Glomerular endothelial cell (primary cell): ENCODE data around the gene SLC15A2. TPM values are rescaled to one million over a fixed set of nuclear protein-coding genes. Genes with fewer than 3 reads are reported as not detected.
"Not testable (repeated sequence)": the region's sequence is repeated elsewhere in the genome, so short reads cannot be mapped to it uniquely, and the experiment has no call there.

Experiments
- DNase-seq: peaks from one replicate; pipeline ENCODE4 v3.0.0-alpha.2; 2011; ENCODE audit warnings: low read depth, low spot score; ENCODE audit errors: extremely low read depth
- total RNA-seq: library from RNA; depleted of rRNA; stranded (reverse); fragments of >200 nt; gene quantifications from 2 replicates; pipeline ENCODE4 v1.2.3, GENCODE V29; 2015

SLC15A2 gene
- total RNA-seq, 1 donor from 2014 or later, result 0.29 TPM

DNA sequence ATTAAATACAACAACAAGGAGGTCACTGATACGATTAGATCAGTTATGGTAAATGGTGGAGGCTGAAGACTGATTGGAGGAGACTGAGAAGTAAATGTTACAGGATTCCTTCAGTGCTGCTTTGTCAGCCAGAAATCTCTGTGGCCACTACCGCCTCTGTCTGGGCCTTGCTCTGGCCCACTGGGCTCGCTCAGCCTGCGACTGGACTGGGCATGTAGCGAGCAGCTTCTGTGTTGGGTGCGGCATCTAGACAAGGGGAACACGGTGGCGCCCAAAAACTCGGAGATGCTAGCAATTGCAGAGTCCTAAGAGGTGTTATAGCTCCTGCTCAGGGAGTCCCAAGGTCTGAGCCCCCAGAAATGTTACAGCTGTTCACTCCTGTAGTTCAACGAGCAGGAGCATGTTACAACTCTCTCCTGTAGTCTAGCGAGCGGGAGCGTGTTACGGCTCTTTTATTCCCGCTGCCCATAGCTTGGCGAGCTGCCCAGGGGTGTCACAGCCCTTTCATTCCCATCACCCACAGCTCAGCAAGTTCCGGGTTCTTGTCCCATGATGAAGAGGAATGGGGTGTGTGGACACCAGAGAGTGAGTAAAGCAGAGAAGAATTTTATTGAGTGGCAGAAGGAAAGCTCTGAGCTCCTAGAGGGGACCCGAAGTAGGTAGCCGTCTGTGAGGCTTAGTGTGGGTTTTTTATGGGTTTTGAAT is 24.7 kb downstream of the SLC15A2 start:
- no peak for DNase-seq

DNA sequence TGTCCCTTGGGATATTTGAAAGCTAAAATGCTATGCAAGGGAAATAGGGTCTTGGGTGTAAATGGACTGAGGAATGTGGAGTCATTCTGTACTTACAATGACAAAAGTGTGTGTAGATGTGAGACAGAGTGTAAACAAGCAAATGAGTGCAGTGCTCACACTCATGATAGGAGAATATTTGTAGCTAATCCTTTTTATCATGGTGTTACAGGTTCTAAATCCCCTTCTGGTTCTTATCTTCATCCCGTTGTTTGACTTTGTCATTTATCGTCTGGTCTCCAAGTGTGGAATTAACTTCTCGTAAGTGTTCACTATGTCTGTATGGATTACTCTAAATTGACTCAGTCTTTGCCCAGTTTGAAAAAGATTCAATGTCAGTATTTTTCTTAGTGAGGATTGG is 30.5 kb downstream of the SLC15A2 start:
- DNase-seq, result no peak

DNA sequence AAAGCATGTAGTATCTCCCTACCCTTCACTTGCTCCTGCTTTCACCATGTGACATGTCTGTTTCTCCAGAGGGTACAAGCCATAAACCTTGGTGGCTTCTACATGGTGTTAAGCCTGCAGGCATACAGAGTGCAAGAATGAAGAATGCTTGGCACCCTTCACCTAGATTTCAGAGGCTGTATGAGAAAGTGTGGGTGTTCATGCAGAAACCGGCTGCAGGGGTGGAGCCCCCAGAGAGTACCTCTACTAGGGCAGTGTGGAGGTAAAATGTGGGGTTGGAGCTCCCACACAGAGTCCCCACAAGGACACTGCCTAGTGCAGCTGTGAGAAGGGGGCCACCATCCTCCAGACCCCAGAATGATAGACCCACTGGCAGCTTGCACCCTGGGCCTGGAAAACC is 32.2 kb downstream of the SLC15A2 start:
- DNase-seq, result no peak

DNA sequence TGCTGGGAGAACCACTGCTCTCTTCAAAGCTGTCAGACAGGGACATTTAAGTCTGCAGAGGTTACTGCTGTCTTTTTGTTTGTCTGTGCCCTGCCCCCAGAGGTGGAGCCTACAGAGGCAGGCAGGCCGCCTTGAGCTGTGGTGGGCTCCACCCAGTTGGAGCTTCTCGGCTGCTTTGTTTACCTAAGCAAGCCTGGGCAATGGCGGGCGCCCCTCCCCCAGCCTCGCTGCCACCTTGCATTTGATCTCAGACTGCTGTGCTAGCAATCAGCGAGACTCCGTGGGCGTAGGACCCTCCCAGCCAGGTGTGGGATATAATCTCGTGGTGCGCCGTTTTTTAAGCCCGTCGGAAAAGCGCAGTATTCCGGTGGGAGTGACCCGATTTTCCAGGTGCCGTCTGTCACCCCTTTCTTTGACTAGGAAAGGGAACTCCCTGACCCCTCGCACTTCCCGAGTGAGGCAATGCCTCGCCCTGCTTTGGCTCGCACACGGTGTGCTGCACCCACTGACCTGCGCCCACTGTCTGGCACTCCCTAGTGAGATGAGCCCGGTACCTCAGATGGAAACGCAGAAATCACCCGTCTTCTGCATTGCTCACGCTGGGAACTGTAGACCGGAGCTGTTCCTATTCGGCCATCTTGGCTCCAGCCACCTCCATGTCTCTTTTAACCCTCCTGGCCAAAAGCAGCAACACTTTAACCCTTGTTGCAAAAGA is 44.1 kb downstream of the SLC15A2 start:
- DNase-seq, result not testable (repeated sequence)

- DNase-seq, result no peak
Measured at GRCh38 chr3:121941592-121941991, 47.4 kb downstream of the SLC15A2 start.

DNA sequence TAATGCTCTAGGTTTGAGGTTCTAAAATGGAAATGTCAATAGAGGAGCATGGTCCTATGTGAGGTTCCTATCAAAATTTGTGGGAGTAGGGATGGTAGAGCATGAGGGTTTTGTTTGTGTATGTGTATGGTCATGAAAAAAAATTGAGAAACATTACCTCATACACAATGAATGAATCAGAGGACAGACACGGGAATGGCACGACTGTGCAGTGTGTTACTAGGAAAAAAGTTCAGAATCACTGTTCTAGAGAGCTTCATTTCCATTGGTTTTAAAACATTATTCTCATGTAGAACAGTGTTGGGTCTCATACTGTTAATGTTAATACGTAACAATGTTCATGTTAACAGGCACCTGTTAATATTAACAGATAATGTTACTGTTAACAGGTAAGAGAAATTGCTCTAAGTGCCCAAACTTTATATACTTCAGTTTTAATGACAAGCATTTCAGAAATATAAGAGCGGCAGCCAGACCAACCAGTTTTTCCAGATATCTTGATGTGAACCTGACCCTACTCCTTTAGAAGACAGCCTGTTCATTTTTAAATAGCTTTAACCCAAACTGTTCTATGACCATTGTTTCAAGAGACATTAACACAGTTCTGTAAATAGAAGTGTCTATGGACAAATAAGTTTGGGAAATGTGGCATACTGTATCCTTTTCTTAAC is 48.0 kb downstream of the SLC15A2 start:
- DNase-seq, result no peak

GRCh38 chr3:121943431-121943830 is 49.2 kb downstream of the SLC15A2 start:
- DNase-seq, result no peak

- no peak for DNase-seq
Measured at GRCh38 chr3:121948641-121949040, 54.4 kb downstream of the SLC15A2 start.

GRCh38 chr3:121951291-121951919 is 57.2 kb downstream of the SLC15A2 start:
- no peak for DNase-seq

DNA sequence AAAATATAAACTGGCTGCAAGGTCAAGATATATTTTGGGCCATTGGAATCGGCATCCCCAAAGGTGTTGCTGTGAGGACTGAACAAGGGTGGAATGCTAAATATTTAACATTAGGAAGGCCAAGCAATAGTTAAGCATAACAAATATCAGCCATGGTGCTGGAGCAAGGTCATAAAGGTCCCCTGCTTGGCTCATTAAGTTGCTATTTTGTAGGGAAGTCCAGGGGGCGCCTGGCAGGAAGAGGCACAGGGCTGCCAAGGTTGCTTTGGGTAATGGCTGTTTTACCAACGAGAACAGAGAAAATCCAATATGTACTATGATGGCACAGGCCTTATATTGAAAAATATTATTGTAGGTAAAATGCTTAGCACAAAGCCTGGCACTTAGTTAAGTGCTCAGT is 62.2 kb downstream of the SLC15A2 start:
- no peak for DNase-seq

GRCh38 chr3:121957674-121958415 is 63.6 kb downstream of the SLC15A2 start:
- DNase-seq, result no peak

DNA sequence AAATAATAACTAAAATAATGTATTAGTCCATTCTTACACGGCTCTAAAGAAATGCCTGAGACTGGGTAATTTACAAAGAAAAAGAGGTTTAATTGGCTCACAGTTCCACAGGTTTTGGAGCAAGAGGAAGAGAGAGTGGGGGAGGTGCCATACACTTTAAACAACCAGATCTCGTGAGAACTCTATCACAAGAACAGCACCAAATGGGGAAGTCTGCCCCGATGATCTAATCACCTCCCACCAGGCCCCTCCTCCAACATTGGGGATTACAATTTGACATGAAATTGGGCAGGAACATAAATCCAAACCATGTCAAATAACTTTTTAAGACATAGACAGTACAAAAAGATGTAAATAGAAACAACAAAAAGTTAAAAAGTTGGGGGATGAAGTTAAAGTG is 64.6 kb downstream of the SLC15A2 start:
- no peak for DNase-seq

DNA sequence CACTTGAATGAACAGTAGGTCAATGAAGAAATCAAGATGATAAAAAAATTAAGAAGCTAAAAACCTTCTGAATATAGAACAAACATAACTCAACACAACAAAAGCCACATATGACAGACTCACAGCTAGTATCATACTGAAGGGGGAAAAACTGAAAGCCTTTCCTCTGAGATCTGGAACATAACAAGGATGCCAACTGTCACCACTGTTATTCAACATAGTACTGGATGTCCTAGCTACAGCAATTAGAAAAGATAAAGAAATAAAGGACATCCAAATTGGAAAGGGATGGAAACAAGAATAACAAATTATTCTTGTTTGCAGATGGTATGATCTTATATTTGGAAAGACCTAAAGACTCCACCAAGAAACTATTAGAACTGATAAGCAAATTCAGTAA is 67.1 kb downstream of the SLC15A2 start:
- DNase-seq, result no peak

- DNase-seq, result no peak
Measured at GRCh38 chr3:121962443-121962842, 68.2 kb downstream of the SLC15A2 start.

- DNase-seq, result no peak
Measured at GRCh38 chr3:121963608-121964007, 69.4 kb downstream of the SLC15A2 start.

GRCh38 chr3:121969631-121970030 is 75.4 kb downstream of the SLC15A2 start:
- no peak for DNase-seq

- no peak for DNase-seq
Measured at GRCh38 chr3:121970047-121970446, 75.8 kb downstream of the SLC15A2 start.

DNA sequence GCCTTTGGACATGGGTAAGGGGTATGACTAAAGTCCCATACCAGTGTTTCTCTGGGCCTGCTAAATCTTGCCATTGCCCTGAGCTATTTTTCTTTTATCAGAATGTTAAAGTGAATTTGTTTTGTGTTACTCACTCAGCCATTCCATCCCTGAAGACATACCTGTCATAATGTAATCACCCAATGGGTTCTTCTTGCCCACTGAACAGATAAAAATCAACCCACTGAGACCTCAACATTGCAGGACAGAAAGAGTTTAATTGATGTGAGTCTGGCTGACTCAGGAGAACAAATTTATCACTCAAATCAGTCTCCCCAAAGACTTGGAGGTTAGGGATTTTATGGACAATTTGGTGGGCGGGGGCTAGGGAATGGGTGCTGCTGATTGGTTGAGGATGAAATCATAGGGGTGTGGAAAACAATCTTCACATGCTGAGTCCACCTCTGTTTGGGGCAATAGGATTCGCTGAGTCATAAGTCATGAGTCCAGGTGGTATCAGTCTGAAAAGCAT is 80.5 kb downstream of the SLC15A2 start:
- DNase-seq, result no peak

- DNase-seq, result no peak
Measured at GRCh38 chr3:121975702-121976302, 81.6 kb downstream of the SLC15A2 start.

DNA sequence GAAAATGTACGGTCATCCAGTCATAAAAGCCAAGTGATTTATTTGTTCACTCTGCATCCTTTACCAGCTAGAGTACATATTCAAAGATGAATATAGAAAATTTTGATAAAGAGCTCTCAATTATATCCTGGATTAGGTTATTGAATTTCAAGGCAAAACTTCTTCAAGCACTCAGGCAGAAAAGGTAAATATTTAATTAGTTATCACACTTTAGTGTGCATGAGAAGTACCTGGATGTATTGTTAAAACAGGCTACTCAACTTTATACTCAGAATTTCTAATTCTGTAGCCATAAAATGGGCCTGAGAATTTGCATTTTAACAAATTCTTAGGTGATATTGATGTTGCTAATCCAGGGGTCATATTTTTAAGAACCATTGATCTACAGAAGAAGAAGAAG is 82.5 kb downstream of the SLC15A2 start:
- DNase-seq, result no peak
